HG02623 (cell line): ENCODE results near the gene FOXD4L4.
"Not testable (repeated sequence)": the region's sequence is repeated elsewhere in the genome, so short reads cannot be mapped to it uniquely, and the experiment has no call there.

Source experiments
- ATAC-seq: cut with Tn5 transposase; IDR thresholded peaks from one replicate; pipeline ENCODE4 v1.9.1; 2021; ENCODE audit warnings: moderate library complexity; ENCODE audit not compliant: unreplicated experiment

The FOXD4L4 gene

DNA sequence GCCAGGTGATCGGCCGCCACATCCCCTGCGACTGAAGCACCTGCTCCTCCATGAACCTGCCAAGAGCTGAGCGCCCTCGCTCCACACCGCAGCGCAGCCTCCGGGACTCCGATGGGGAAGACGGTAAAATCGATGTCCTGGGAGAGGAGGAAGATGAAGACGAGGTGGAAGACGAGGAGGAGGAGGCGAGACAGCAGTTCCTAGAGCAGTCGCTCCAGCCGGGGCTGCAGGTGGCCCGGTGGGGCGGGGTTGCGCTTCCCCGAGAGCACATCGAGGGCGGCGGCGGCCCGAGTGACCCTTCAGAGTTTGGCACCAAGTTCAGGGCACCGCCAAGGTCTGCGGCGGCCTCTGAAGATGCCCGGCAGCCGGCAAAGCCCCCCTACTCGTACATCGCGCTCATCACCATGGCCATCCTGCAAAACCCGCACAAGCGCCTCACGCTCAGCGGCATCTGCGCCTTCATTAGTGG lies at the start of gene FOXD4L4:
Gene FOXD4L4, plus strand, starts transcription at position 51 of the 469 bp plus-strand sequence. Its CDS starts 0 bp downstream, at position 51.
- not testable (repeated sequence) for ATAC-seq

DNA sequence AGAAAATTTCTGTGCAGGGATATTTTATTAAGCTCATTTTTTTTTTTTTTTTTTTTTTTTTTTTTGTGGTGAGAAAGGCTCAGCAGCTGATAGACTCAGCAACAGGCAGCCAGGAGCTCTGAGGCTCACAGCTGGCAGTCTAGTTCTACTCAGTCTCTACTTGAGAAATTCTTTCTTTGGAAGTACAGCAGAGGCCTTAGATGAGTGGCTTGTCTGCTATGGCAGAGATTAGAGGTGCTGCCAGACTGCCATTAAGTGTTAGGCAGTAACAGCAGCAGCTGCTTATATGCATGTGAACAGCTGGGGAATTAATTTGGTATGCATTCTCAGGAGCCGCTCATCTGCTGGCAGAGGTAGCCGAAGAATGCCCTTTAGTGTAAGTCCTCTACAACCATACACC lies 33.4 kb upstream of the FOXD4L4 start:
- ATAC-seq = not testable (repeated sequence)

DNA sequence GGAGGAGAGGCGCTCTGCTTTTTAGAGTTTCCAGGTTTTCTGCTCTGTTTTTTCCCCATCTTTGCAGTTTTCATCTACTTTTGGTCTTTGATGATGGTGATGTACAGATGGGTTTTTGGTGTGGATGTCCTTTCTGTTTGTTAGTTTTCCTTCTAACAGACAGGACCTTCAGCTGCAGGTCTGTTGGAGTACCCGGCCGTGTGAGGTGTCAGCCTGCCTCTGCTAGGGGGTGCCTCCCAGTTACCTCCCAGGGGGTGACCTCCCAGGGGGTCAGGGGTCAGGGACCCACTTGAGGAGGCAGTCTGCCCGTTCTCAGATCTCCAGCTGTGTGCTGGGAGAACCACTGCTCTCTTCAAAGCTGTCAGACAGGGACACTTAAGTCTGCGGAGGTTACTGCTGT lies 22.5 kb upstream of the FOXD4L4 start:
- ATAC-seq = not testable (repeated sequence)

DNA sequence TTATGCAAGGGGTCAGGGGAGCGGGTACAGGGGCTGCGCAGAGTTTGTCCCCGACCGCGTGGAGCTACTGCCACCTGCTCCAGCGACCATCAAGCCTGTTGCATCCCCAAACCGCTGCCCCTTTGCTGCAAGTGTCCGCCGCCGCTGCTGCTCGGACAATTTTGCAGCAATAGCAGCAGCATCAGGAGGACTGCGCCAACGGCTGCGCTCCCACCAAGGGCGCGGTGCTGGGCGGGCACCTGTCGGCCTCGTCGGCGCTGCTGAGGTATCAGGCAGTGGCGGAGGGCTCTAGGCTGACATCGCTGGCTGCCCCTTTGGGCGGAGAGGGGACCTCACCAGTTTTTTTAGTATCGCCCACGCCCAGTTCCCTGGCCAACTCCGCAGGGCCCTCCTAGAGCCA lies 1.2 kb downstream of the FOXD4L4 start:
- not testable (repeated sequence) for ATAC-seq
